Mesodermal cell (in vitro differentiated cells): ENCODE results near the gene FAM168A. TPM values are rescaled to one million over a fixed set of nuclear protein-coding genes. Genes with fewer than 3 reads are reported as not detected.

Experiments used
- H3K27ac ChIP-seq: 2 replicates; pipeline ENCODE4 v1.7.0; 2013; ENCODE audit warnings: mild to moderate bottlenecking, low read depth, low read length, moderate library complexity; ENCODE audit not compliant: severe bottlenecking
- H3K36me3 ChIP-seq: 2 replicates; pipeline ENCODE4 v1.7.1; 2013; ENCODE audit warnings: mild to moderate bottlenecking, low read length, moderate library complexity; ENCODE audit not compliant: control insufficient read depth, insufficient read depth
- H3K4me1 ChIP-seq: one replicate; pipeline ENCODE4 v1.7.1; 2013; ENCODE audit warnings: mild to moderate bottlenecking, low read length; ENCODE audit not compliant: insufficient read depth, control insufficient read depth, poor library complexity, severe bottlenecking
- H3K4me3 ChIP-seq: 2 replicates; pipeline ENCODE4 v1.7.0; 2013; ENCODE audit warnings: low read length, control low read depth, mild to moderate bottlenecking; ENCODE audit not compliant: insufficient read depth, poor library complexity, severe bottlenecking; ENCODE audit errors: extremely low read depth
- H3K9me3 ChIP-seq: 2 replicates; pipeline ENCODE4 v1.7.1; 2013; ENCODE audit warnings: mild to moderate bottlenecking, low read length, moderate library complexity; ENCODE audit not compliant: control insufficient read depth
- WGBS, 2 experiments: methylation state at CpG; one replicate each; pipeline ENCODE4 v1.1.5; 2013; ENCODE audit warnings: missing lambda C conversion rate in 2 of 2; ENCODE audit not compliant: insufficient coverage in 2 of 2; 5-methylcytosine and 5-hydroxymethylcytosine counted together
- polyA plus RNA-seq, 2 experiments: library from polyadenylated mRNA; stranded (reverse); fragments of 50-300 nt; gene quantifications; one replicate each; pipeline ENCODE4 v1.2.3, GENCODE V29; 2013

FAM168A gene
- polyA plus RNA-seq (2013, experiment 1 of 2): 28.3 TPM
- 24.0 TPM for polyA plus RNA-seq (2013, experiment 2 of 2)

- Histone ChIP-seq H3K9me3 (no peaks in the 10 kb centered on the region), H3K4me3 (peak within 1 kb of the TSS; percentile 75), H3K36me3 (no peaks in the 10 kb centered on the region), H3K27ac (peak within 1 kb of the TSS; percentile 89), H3K4me1 (peaks cover 9% of the 10 kb centered on the region)
- 0% methylated on average over 44 to 53 of the region's 64 CpGs for WGBS, 2 experiments
Measured at GRCh38 chr11:73597956-73598718, at the start of gene FAM168A. TSS of gene FAM168A (minus strand) at chr11:73598112. CDS start at chr11:73468474, 129,638 bp downstream.

DNA sequence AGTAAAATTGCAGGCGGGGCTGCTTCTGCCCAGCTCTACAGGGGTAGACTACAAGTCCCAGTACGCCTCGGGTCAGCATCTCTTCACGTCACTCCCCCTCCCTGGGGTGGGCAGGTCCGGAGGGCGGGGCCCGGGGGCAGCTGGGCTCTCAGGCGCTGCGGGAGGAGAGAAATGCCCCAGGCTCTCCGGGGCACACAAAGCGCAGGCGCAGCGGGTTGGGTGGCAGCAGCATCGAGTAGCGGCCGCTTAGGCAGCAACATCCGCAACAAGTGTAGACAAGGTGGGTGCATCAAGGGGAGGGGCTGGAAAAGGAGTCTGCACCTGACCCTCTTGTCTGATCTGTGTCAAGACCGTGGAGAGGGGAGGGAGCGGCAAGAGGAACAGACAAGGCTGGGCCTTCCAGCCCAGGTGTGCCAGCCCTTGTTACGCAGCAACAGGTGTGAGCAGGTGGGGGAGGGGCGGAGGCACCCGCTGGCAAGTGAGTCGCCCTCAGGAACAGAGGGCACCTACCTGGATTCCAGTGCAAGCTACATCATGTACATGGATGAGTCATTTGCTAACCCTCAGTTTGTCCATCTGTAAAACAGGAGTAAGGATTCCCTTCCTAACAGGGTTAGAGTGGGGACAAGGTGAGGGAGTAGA is 49.7 kb upstream of the FAM168A start:
- H3K36me3 ChIP-seq: no peaks in the 10 kb centered on the region
- WGBS, 2 experiments: 16 to 17% methylated on average over 10 to 22 of the region's 23 CpGs
- H3K9me3 ChIP-seq: no peaks in the 10 kb centered on the region
- no peak overlapping the region for H3K4me3 ChIP-seq
- H3K27ac ChIP-seq: no peak overlapping the region
- peaks cover 34% of the 10 kb centered on the region for H3K4me1 ChIP-seq

- Histone ChIP-seq H3K4me1 (peaks cover 19% of the 10 kb centered on the region), H3K27ac (no peak within 1 kb of the TSS), H3K36me3 (no peaks in the 10 kb centered on the region), H3K9me3 (no peaks in the 10 kb centered on the region), H3K4me3 (peak within 1 kb of the TSS; percentile 8)
- 19 to 25% methylated on average over 18 to 19 of the region's 26 CpGs for WGBS, 2 experiments
Measured at GRCh38 chr11:73645972-73646631, 48.2 kb upstream of the FAM168A start, which contains the start of gene PLEKHB1. TSS of gene PLEKHB1 (plus strand) at chr11:73646581. CDS start at chr11:73646609, 28 bp downstream.

DNA sequence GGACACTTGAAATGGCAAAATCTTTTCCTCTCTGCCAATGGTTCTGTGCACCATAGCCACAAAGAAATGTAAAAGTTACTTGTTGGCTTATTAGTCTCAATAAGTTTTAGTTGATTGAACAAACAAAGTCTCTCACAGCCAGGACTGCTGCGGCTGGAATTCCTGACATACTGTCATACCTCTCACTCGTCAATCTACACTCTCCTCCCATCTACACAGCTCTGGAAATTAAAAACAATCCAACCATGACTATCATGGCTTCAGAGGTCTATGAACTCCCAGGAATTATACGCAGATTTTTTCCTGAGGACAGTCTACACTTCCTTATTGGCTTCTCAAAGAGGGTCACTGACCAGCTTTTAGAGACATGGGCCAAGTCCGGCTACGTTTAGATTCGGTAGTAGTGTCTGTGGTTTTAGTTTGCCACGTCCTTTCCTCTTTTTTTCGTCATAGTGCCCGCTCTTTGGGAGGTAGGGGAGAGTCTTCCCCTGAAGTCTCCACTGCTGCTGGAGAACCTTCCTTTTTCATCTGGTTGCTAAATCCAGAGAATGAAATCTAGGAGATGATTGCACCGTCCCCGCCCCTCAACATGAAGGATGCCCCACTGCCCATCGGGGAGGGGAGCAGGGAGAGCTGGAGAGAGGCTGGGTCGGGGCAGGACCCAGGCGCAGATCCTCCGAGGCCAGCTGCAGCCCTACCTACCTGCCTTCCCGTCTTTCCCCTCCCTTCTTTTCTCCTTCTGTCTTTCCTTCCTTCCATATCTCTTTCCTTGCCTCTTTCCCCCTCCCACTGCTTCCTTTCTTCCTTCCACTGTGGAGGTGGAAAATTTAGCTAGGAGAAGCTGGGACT is 47.4 kb upstream of the FAM168A start:
- peaks cover 19% of the 10 kb centered on the region for H3K4me1 ChIP-seq
- H3K27ac ChIP-seq: no peak overlapping the region
- H3K4me3 ChIP-seq: peak overlapping the region; percentile 8
- no peaks in the 10 kb centered on the region for H3K9me3 ChIP-seq
- H3K36me3 ChIP-seq: no peaks in the 10 kb centered on the region
- 68 to 79% methylated on average over 6 to 7 of the region's 16 CpGs for WGBS, 2 experiments

DNA sequence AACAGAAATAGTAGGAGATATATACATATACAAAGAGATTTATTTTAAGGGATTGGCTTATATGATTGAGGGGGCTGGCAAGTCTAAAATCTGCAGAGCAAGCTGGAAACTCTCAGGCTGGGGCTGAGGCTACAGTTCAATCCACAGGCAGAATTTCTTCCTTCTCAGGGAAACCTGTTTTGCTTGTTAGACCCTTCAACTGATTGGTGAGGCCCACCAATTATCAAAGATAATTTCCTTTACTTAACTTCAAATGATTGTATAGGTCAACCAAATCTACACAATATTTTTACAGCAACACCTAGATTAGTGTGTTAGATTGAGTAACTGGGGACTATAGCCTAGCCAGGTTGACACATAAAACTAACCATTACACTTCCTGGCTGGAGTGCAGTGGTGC is 43.8 kb upstream of the FAM168A start:
- Histone ChIP-seq H3K27ac (no peak overlapping the region), H3K4me1 (peaks cover 15% of the 10 kb centered on the region), H3K36me3 (no peaks in the 10 kb centered on the region), H3K4me3 (no peak overlapping the region), H3K9me3 (no peaks in the 10 kb centered on the region)

DNA sequence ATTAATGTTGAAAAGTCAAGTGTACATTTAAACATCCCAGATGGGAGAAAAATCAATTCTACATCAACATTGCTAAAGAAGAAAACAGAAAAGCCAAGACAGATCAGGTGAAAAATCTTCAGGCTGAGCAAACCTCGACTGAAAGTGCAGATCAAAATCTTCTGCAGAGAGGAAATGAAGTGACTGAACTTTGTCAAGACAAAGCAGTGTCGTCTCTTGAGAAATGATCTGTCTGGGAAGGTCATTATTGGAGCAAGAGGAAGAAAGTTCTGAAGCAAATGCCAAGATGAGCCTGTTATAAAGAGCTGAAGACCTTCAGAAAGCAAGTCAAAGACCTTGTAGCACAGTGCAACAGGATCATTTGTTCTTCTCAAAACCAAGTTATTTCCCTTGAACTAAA is 42.7 kb upstream of the FAM168A start:
- H3K9me3 ChIP-seq: no peaks in the 10 kb centered on the region
- peaks cover 8% of the 10 kb centered on the region for H3K4me1 ChIP-seq
- no peak overlapping the region for H3K27ac ChIP-seq
- H3K4me3 ChIP-seq: no peak overlapping the region
- 68 to 85% methylated on average over 2 of the region's 2 CpGs for WGBS, 2 experiments
- H3K36me3 ChIP-seq: no peaks in the 10 kb centered on the region

- WGBS, 2 experiments: no CpG with 5 or more reads among the region's 1 CpG
- no peaks in the 10 kb centered on the region for H3K36me3 ChIP-seq
- H3K4me1 ChIP-seq: peaks cover 11% of the 10 kb centered on the region
- no peak overlapping the region for H3K4me3 ChIP-seq
- H3K9me3 ChIP-seq: peaks cover 5% of the 10 kb centered on the region
- no peak overlapping the region for H3K27ac ChIP-seq
Measured at GRCh38 chr11:73637012-73637411, 39.1 kb upstream of the FAM168A start.

DNA sequence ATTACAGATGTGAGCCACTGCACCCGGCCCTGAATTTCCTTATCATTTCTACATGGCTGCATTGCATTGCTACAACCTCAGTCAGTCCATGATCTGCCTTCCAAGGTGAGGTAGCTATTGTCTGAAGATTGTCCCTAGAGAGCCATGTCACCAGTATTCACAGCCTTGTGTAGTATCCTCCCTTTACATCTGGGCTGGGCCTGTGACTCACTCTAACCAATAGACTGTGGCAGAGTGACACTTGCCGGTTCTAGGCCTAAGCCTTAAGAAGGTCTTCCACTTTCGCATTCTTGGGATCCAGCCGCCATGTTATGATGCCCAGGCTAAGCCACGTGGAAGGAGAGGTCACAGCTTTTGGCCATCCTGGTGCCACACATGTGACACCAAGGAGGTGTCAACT is 38.3 kb upstream of the FAM168A start:
- H3K9me3 ChIP-seq: peaks cover 6% of the 10 kb centered on the region
- no peak overlapping the region for H3K27ac ChIP-seq
- H3K4me1 ChIP-seq: peaks cover 11% of the 10 kb centered on the region
- no peaks in the 10 kb centered on the region for H3K36me3 ChIP-seq
- 91% methylated on average over 5 of the region's 5 CpGs for WGBS, 2 experiments
- no peak overlapping the region for H3K4me3 ChIP-seq

GRCh38 chr11:73635721-73636120 is 37.8 kb upstream of the FAM168A start:
- Histone ChIP-seq H3K27ac (no peak overlapping the region), H3K36me3 (no peaks in the 10 kb centered on the region), H3K4me3 (no peak overlapping the region), H3K9me3 (peaks cover 6% of the 10 kb centered on the region), H3K4me1 (peaks cover 11% of the 10 kb centered on the region)
- WGBS, 2 experiments: 91 to 100% methylated on average over 4 to 5 of the region's 5 CpGs

- H3K27ac ChIP-seq: no peak overlapping the region
- H3K4me1 ChIP-seq: peaks cover 11% of the 10 kb centered on the region
- H3K9me3 ChIP-seq: peaks cover 6% of the 10 kb centered on the region
- H3K36me3 ChIP-seq: no peaks in the 10 kb centered on the region
- H3K4me3 ChIP-seq: no peak overlapping the region
- 100% methylated on average over 2 of the region's 2 CpGs for WGBS, 2 experiments
Measured at GRCh38 chr11:73633999-73634398, 36.1 kb upstream of the FAM168A start.
